PC-9 (cell line): ENCODE measurements around the gene PALLD. TPM values are rescaled to one million over a fixed set of nuclear protein-coding genes. Genes with fewer than 3 reads are reported as not detected.

Experiments
- BruUV-seq: library from RNA; stranded (reverse); fragments of 400-500 nt; replicated peaks from 2 replicates; lab custom pipeline; 2021; lab: Mats Ljungman, UMichigan
- CTCF ChIA-PET: fragments of 300-600 bp; sonication (Branson Sonifier 250); formaldehyde crosslinking; loops from one replicate; lab custom pipeline; 2022; ENCODE audit warnings: antibody characterized with exemption; lab: Charles Lee
- POLR2A ChIA-PET: fragments of 300-600 bp; sonication (Branson Sonifier 250); formaldehyde crosslinking; loops from one replicate; lab custom pipeline; 2022; ENCODE audit warnings: antibody characterized with exemption; ENCODE audit not compliant: unreplicated experiment; lab: Charles Lee
- DNase-seq, 2 experiments: peaks; one replicate each; pipeline versions ENCODE4 v3.0.0 to v3.0.0-alpha.2; 2015 to 2022; ENCODE audit warnings: mixed read lengths in 1 of 2
- H2AFZ ChIP-seq: fragments of 200-600 bp; sonication (generic); 2 replicates; pipeline ENCODE4 v1.8.1; 2017; ENCODE audit warnings: antibody characterized with exemption
- H3F3A ChIP-seq: fragments of 200-600 bp; sonication (generic); 2 replicates; pipeline ENCODE4 v1.8.1; 2017; ENCODE audit warnings: antibody characterized with exemption, mild to moderate bottlenecking, low read depth; ENCODE audit not compliant: insufficient read depth
- H3K27ac ChIP-seq: fragments of 200-600 bp; sonication (generic); 2 replicates; pipeline ENCODE4 v1.6.1; 2016; ENCODE audit warnings: mixed run types
- H3K27me3 ChIP-seq: fragments of 200-600 bp; sonication (generic); 2 replicates; pipeline ENCODE4 v1.6.1; 2016; ENCODE audit warnings: low read depth, mixed run types; ENCODE audit not compliant: insufficient read depth
- H3K36me3 ChIP-seq: fragments of 200-600 bp; sonication (generic); 2 replicates; pipeline ENCODE4 v1.6.1; 2016; ENCODE audit warnings: low read depth, mixed run types
- H3K4me1 ChIP-seq: fragments of 200-600 bp; sonication (generic); replicated peaks from 2 replicates; pipeline ENCODE4 v1.6.1; 2016; ENCODE audit warnings: mixed run types; ENCODE audit not compliant: insufficient read depth
- H3K4me2 ChIP-seq: fragments of 200-600 bp; sonication (generic); 2 replicates; pipeline ENCODE4 v1.6.1; 2017; ENCODE audit warnings: mixed run types
- H3K4me3 ChIP-seq: fragments of 200-600 bp; sonication (generic); 2 replicates; pipeline ENCODE4 v1.6.1; 2016; ENCODE audit warnings: mixed run types
- H3K79me2 ChIP-seq: fragments of 200-600 bp; sonication (generic); 2 replicates; pipeline ENCODE4 v1.6.1; 2017; ENCODE audit warnings: low read depth, mixed run types
- H3K9me2 ChIP-seq: fragments of 200-600 bp; sonication (generic); 2 replicates; pipeline ENCODE4 v1.8.1; 2017; ENCODE audit warnings: mild to moderate bottlenecking; ENCODE audit not compliant: insufficient read depth
- H3K9me3 ChIP-seq: fragments of 200-600 bp; sonication (generic); 2 replicates; pipeline ENCODE4 v1.8.1; 2016; ENCODE audit warnings: low read depth; ENCODE audit not compliant: insufficient read depth
- H4K20me1 ChIP-seq: fragments of 200-600 bp; sonication (generic); 2 replicates; pipeline ENCODE4 v1.8.1; 2017; ENCODE audit not compliant: insufficient read depth
- EZH2 ChIP-seq: fragments of 200-600 bp; sonication (generic); IDR thresholded peaks from 2 replicates; pipeline ENCODE4 v1.8.0; 2017; ENCODE audit warnings: antibody characterized with exemption, low read depth
- intact Hi-C: fragments of 100-400 bp; cut with micrococcal nuclease; formaldehyde crosslinking; loops from one replicate; pipeline ENCODE4 v1.10.0; 2022; ENCODE audit not compliant: unreplicated experiment
- total RNA-seq: library from RNA; stranded (reverse); gene quantifications from 2 replicates; pipeline ENCODE4 v1.2.3, GENCODE V29; 2021
- TF ChIP-seq, protein P1 (sequence below): fragments of 200-600 bp; sonication (generic); conservative IDR thresholded peaks from 2 replicates; pipeline ENCODE4 v1.6.1; 2017; ENCODE audit warnings: mixed run types, antibody characterized with exemption, mild to moderate bottlenecking, moderate library complexity

PALLD gene
- total RNA-seq, 1 experiment from 2014 or later, result 156 TPM

DNA sequence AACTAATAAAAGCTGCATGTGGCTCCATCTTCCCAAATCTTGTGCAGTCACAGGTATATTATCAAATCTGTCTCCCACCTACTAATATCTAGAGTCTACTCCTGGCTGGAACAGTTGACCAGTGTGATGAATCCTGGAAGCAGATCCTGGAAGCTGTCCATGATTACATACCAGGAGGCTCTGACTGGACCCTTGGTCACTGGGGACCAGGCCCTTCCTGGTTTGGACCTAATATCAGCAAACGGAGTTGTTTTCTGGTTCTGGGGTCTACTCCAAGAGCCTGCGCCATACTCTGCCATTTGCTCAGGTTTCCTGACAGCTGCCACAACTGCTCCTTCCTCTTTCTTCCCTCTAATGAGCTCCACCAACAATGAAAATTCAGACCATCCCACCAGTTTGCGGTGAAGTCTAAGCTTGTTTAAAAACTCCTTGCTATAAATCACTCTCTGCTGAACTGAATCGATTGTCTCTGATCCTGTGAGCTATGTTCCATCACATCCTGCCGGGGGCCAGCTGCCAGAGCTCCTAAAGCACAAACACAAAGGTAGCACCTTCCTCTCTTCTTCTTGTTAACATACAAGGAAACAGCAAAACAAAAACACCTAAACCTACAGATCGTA is 114.2 kb downstream of the PALLD start:
- Histone ChIP-seq H2AFZ (no peak overlapping the region), H3K27ac (no peak overlapping the region), H3K9me2 (no peaks in the 10 kb centered on the region), H3K36me3 (no peaks in the 10 kb centered on the region), H3K9me3 (0 out of 2 replicates have a peak, but pooled peaks cover 5% of the 10 kb centered on the region), H3K4me3 (no peak overlapping the region), H3F3A (no peaks in the 10 kb centered on the region), H3K4me2 (no peak overlapping the region), H3K79me2 (no peaks in the 10 kb centered on the region), H3K27me3 (no peaks in the 10 kb centered on the region), H4K20me1 (no peaks in the 10 kb centered on the region), H3K4me1 (peaks cover 14% of the 10 kb centered on the region)
- DNase-seq, result no peak
- CTCF ChIA-PET, result no interaction called here
- TF ChIP-seq EZH2, result no peak
- TF ChIP-seq, protein P1, sequence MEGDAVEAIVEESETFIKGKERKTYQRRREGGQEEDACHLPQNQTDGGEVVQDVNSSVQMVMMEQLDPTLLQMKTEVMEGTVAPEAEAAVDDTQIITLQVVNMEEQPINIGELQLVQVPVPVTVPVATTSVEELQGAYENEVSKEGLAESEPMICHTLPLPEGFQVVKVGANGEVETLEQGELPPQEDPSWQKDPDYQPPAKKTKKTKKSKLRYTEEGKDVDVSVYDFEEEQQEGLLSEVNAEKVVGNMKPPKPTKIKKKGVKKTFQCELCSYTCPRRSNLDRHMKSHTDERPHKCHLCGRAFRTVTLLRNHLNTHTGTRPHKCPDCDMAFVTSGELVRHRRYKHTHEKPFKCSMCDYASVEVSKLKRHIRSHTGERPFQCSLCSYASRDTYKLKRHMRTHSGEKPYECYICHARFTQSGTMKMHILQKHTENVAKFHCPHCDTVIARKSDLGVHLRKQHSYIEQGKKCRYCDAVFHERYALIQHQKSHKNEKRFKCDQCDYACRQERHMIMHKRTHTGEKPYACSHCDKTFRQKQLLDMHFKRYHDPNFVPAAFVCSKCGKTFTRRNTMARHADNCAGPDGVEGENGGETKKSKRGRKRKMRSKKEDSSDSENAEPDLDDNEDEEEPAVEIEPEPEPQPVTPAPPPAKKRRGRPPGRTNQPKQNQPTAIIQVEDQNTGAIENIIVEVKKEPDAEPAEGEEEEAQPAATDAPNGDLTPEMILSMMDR, result no peak
- BruUV-seq, result no TSS peak
- POLR2A ChIA-PET, result no interaction called here
- intact Hi-C loops, result no loop called here

DNA sequence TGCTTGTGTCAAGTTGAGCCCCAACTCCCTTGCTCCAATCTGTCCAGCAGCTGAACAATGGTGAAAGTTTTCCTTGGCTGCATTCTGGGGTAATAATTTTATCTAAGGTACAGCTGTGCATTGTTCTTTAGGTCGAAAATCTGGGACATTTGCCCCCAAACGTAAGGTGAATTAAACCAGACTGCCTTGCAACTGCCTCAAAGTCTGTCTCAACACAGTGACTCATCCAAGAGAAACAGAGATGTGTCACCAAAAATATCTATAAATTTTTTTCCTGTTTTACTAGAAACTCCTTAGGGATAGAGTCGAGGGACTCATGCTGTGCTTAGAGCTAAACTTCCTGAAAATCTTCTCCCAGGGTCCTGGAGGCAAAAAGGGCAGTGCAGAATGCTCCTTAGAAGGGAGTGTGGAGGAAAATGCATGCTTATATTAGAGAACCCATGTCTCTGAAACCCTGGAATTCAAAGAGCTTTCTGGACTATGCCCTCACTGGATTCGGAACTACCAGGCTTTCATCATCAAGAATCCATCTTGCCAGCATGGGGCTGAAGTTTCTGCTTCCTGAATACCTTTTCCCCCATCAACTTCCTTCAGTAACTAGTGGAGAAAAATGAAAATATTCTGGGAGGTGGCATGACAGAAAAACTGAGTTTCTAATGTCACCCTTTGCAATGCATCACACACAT is 115.7 kb downstream of the PALLD start:
- Histone ChIP-seq H4K20me1 (no peaks in the 10 kb centered on the region), H3K27ac (peak overlapping the region; percentile 78), H3K4me3 (peak overlapping the region; percentile 14; the same call in 1 of the 2 replicates), H3K4me1 (peaks cover 14% of the 10 kb centered on the region), H3K9me2 (no peaks in the 10 kb centered on the region), H3K36me3 (no peaks in the 10 kb centered on the region), H3K9me3 (0 out of 2 replicates have a peak, but pooled peaks cover 5% of the 10 kb centered on the region), H3K4me2 (peak overlapping the region; percentile 36; the same call in 1 of the 2 replicates), H3K79me2 (no peaks in the 10 kb centered on the region), H3K27me3 (no peaks in the 10 kb centered on the region), H2AFZ (no peak overlapping the region), H3F3A (no peaks in the 10 kb centered on the region)
- POLR2A ChIA-PET, result no interaction called here
- CTCF ChIA-PET, result no interaction called here
- intact Hi-C loops, result no loop called here
- BruUV-seq, result no TSS peak
- DNase-seq, result peak in 1 of 2 experiments; percentile 71
- TF ChIP-seq EZH2, result no peak
- TF ChIP-seq, protein P1, result no peak

DNA sequence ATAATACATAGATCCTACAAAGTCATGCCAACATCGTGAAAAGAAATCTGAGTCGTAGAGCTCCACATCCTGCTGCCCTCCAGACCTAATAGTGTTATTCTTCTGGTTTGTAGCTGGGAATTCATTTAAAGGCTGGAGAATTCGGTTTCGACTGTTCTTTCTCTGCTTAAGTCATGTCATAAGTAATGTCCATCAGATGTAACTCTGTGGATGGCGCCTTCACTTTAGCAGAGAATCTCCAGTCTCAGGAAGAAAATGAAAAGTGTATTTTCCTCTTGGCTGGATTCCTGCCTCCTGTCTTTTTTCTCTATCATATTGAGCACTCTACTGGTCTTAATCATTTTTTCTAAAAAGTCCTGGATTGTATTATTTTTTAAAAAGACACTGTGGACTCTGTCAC is 117.0 kb downstream of the PALLD start:
- TF ChIP-seq, protein P1, result no peak
- TF ChIP-seq EZH2, result no peak
- no TSS peak for BruUV-seq
- Histone ChIP-seq H3K27ac (no peak overlapping the region), H3K4me2 (no peak overlapping the region), H3K4me1 (peaks cover 21% of the 10 kb centered on the region), H3K36me3 (no peaks in the 10 kb centered on the region), H3K79me2 (no peaks in the 10 kb centered on the region), H2AFZ (no peak overlapping the region), H3K9me2 (no peaks in the 10 kb centered on the region), H4K20me1 (no peaks in the 10 kb centered on the region), H3K27me3 (no peaks in the 10 kb centered on the region), H3K9me3 (0 out of 2 replicates have a peak, but pooled peaks cover 5% of the 10 kb centered on the region), H3F3A (peaks cover 3% of the 10 kb centered on the region), H3K4me3 (no peak overlapping the region)
- no peak for DNase-seq
- CTCF ChIA-PET, result no interaction called here
- POLR2A ChIA-PET, result no interaction called here
- intact Hi-C loops, result no loop called here
